Mesendoderm (in vitro differentiated cells): ENCODE measurements around the gene AXIN2.
A peak's percentile ranks its signal among the peaks of the same experiment; 100 is the strongest.

ENCODE experiments used
- DNase-seq: peaks from one replicate; pipeline ENCODE4 v3.0.0; 2013
- H2AK5ac ChIP-seq: 2 replicates; pipeline ENCODE4 v1.6.1; 2013; ENCODE audit warnings: low read length, inconsistent platforms
- H2BK120ac ChIP-seq: 2 replicates; pipeline ENCODE4 v1.6.1; 2013; ENCODE audit warnings: low read depth, mild to moderate bottlenecking, low read length, moderate library complexity, mixed read lengths
- H2BK15ac ChIP-seq: replicated peaks from 2 replicates; pipeline ENCODE4 v1.6.1; 2013; ENCODE audit warnings: low read depth, mild to moderate bottlenecking, moderate library complexity
- H2BK5ac ChIP-seq: 2 replicates; pipeline ENCODE4 v1.6.1; 2013; ENCODE audit warnings: low read length, inconsistent platforms
- H3K18ac ChIP-seq: 2 replicates; pipeline ENCODE4 v1.6.1; 2013; ENCODE audit warnings: mild to moderate bottlenecking, low read length, mixed read lengths
- H3K23ac ChIP-seq: one replicate; pipeline ENCODE4 v1.6.1; 2013; ENCODE audit warnings: low read length
- H3K27ac ChIP-seq: 2 replicates; pipeline ENCODE4 v1.5.1; 2013; ENCODE audit warnings: low read depth, mild to moderate bottlenecking, inconsistent platforms, low read length, moderate library complexity
- H3K27me3 ChIP-seq: 2 replicates; pipeline ENCODE4 v1.6.1; 2013; ENCODE audit warnings: low read length, control low read depth, mild to moderate bottlenecking, inconsistent platforms; ENCODE audit not compliant: insufficient read depth, poor library complexity
- H3K36me3 ChIP-seq: 2 replicates; pipeline ENCODE4 v1.6.1; 2013; ENCODE audit warnings: low read length, inconsistent platforms; ENCODE audit not compliant: control insufficient read depth, insufficient read depth
- H3K4ac ChIP-seq: one replicate; pipeline ENCODE4 v1.6.1; 2013; ENCODE audit warnings: low read depth, mild to moderate bottlenecking, low read length, moderate library complexity
- H3K4me1 ChIP-seq: 2 replicates; pipeline ENCODE4 v1.6.1; 2013; ENCODE audit warnings: low read depth, low read length, inconsistent platforms; ENCODE audit not compliant: control insufficient read depth
- H3K4me2 ChIP-seq: 2 replicates; pipeline ENCODE4 v1.6.1; 2013; ENCODE audit warnings: low read length
- H3K4me3 ChIP-seq: 2 replicates; pipeline ENCODE4 v1.5.1; 2013; ENCODE audit warnings: mild to moderate bottlenecking, low read length
- H3K56ac ChIP-seq: one replicate; pipeline ENCODE4 v1.6.1; 2013; ENCODE audit warnings: low read length
- H3K79me1 ChIP-seq: 2 replicates; pipeline ENCODE4 v1.6.1; 2013; ENCODE audit warnings: low read length, inconsistent platforms
- H3K79me2 ChIP-seq: 2 replicates; pipeline ENCODE4 v1.6.1; 2013; ENCODE audit warnings: mild to moderate bottlenecking, low read length; ENCODE audit not compliant: control insufficient read depth, insufficient read depth
- H3K9ac ChIP-seq: 2 replicates; pipeline ENCODE4 v1.6.1; 2013; ENCODE audit warnings: low read length, inconsistent platforms
- H4K5ac ChIP-seq: one replicate; pipeline ENCODE4 v1.6.1; 2013; ENCODE audit warnings: low read length
- H4K8ac ChIP-seq: one replicate; pipeline ENCODE4 v1.6.1; 2013; ENCODE audit warnings: low read depth, mild to moderate bottlenecking, control low read depth, low read length, moderate library complexity
- WGBS: extraction: QIAGEN DNeasy Blood & Tissue Kit; methylation state at CpG from one replicate; pipeline ENCODE4 v1.1.7; 2013; ENCODE audit warnings: low lambda C conversion rate, missing lambda C conversion rate; ENCODE audit not compliant: insufficient coverage; ENCODE audit errors: extremely low coverage; 5-methylcytosine and 5-hydroxymethylcytosine counted together

AXIN2 gene

GRCh38 chr17:65535777-65536572 lies 25.5 kb downstream of the AXIN2 start:
- no peak overlapping the region for H4K8ac ChIP-seq
- no peak overlapping the region for H2AK5ac ChIP-seq
- H3K56ac ChIP-seq: no peak overlapping the region
- H3K27ac ChIP-seq: no peak overlapping the region
- H3K36me3 ChIP-seq: peaks cover 18% of the 10 kb centered on the region
- WGBS: no CpG with 5 or more reads among the region's 17 CpGs
- no peak overlapping the region for H3K4me3 ChIP-seq
- H2BK5ac ChIP-seq: no peak overlapping the region
- H3K9ac ChIP-seq: no peak overlapping the region
- no peak overlapping the region for H2BK15ac ChIP-seq
- peaks cover 18% of the 10 kb centered on the region for H3K4me1 ChIP-seq
- no peaks in the 10 kb centered on the region for H3K79me2 ChIP-seq
- no peak overlapping the region for H3K18ac ChIP-seq
- H3K27me3 ChIP-seq: no peaks in the 10 kb centered on the region
- H3K23ac ChIP-seq: no peak overlapping the region
- H3K79me1 ChIP-seq: peaks cover 12% of the 10 kb centered on the region
- H4K5ac ChIP-seq: no peak overlapping the region
- no peak overlapping the region for H3K4ac ChIP-seq
- no peak overlapping the region for H3K4me2 ChIP-seq
- no peak for DNase-seq
- H2BK120ac ChIP-seq: no peak overlapping the region

- no peaks in the 10 kb centered on the region for H3K79me2 ChIP-seq
- no peak overlapping the region for H3K27ac ChIP-seq
These were observed 27.5 kb downstream of the AXIN2 start for GRCh38 chr17:65533852-65534457.

GRCh38 chr17:65533056-65533745 lies 28.2 kb downstream of the AXIN2 start:
- Histone ChIP-seq H3K4me2 (no peak overlapping the region), H4K5ac (no peak overlapping the region), H3K9ac (no peak overlapping the region), H3K18ac (no peak overlapping the region), H3K27me3 (no peaks in the 10 kb centered on the region), H3K79me2 (no peaks in the 10 kb centered on the region), H2BK5ac (no peak overlapping the region), H3K79me1 (peaks cover 13% of the 10 kb centered on the region), H2AK5ac (no peak overlapping the region), H2BK15ac (no peak overlapping the region), H3K4me3 (no peak overlapping the region), H4K8ac (no peak overlapping the region), H3K23ac (no peak overlapping the region), H3K56ac (no peak overlapping the region), H3K36me3 (peaks cover 17% of the 10 kb centered on the region), H2BK120ac (no peak overlapping the region), H3K27ac (no peak overlapping the region), H3K4ac (no peak overlapping the region), H3K4me1 (peaks cover 14% of the 10 kb centered on the region)
- WGBS: no CpG with 5 or more reads among the region's 13 CpGs
- no peak for DNase-seq

More at GRCh38 chr17:65533852-65534457, 27.5 kb downstream of the AXIN2 start:
- Histone ChIP-seq H3K79me1 (peaks cover 13% of the 10 kb centered on the region), H2BK5ac (no peak overlapping the region), H3K18ac (no peak overlapping the region), H2BK120ac (no peak overlapping the region), H3K4me3 (no peak overlapping the region), H3K4me2 (no peak overlapping the region), H3K27me3 (no peaks in the 10 kb centered on the region), H4K8ac (no peak overlapping the region), H3K4ac (no peak overlapping the region), H4K5ac (no peak overlapping the region), H3K4me1 (peaks cover 16% of the 10 kb centered on the region), H3K9ac (no peak overlapping the region), H2BK15ac (no peak overlapping the region), H3K23ac (no peak overlapping the region), H3K56ac (no peak overlapping the region), H3K36me3 (peaks cover 18% of the 10 kb centered on the region), H2AK5ac (no peak overlapping the region)
- DNase-seq: no peak
- WGBS: no CpG with 5 or more reads among the region's 9 CpGs

GRCh38 chr17:65532101-65532890 lies 29.2 kb downstream of the AXIN2 start:
- no peak overlapping the region for H4K8ac ChIP-seq
- H2AK5ac ChIP-seq: no peak overlapping the region
- peak overlapping the region; percentile 75 for H3K56ac ChIP-seq
- H3K27ac ChIP-seq: peak overlapping the region; percentile 54
- H3K27me3 ChIP-seq: no peaks in the 10 kb centered on the region
- no peak overlapping the region for H3K4ac ChIP-seq
- WGBS: no CpG with 5 or more reads among the region's 9 CpGs
- no peak overlapping the region for H2BK15ac ChIP-seq
- H3K36me3 ChIP-seq: peaks cover 12% of the 10 kb centered on the region
- H3K4me1 ChIP-seq: peaks cover 14% of the 10 kb centered on the region
- no peak for DNase-seq
- no peak overlapping the region for H3K4me2 ChIP-seq
- H3K79me2 ChIP-seq: no peaks in the 10 kb centered on the region
- no peak overlapping the region for H2BK120ac ChIP-seq
- peak overlapping the region; percentile 41 for H3K9ac ChIP-seq
- no peak overlapping the region for H3K18ac ChIP-seq
- H3K79me1 ChIP-seq: peaks cover 8% of the 10 kb centered on the region
- H3K23ac ChIP-seq: no peak overlapping the region
- H4K5ac ChIP-seq: no peak overlapping the region
- H3K4me3 ChIP-seq: no peak overlapping the region
- H2BK5ac ChIP-seq: no peak overlapping the region

GRCh38 chr17:65531256-65532100 lies 30.0 kb downstream of the AXIN2 start:
- Histone ChIP-seq H3K27me3 (no peaks in the 10 kb centered on the region), H3K4me3 (no peak overlapping the region), H3K79me2 (no peaks in the 10 kb centered on the region), H3K4me1 (peaks cover 14% of the 10 kb centered on the region), H3K4me2 (no peak overlapping the region), H4K5ac (no peak overlapping the region), H3K23ac (no peak overlapping the region), H3K36me3 (peaks cover 11% of the 10 kb centered on the region), H3K56ac (peak overlapping the region; percentile 75), H3K18ac (no peak overlapping the region), H4K8ac (no peak overlapping the region), H3K4ac (no peak overlapping the region), H2AK5ac (no peak overlapping the region), H2BK15ac (no peak overlapping the region), H2BK5ac (peak overlapping the region; percentile 31), H3K27ac (peak overlapping the region; percentile 54), H3K79me1 (peaks cover 8% of the 10 kb centered on the region), H2BK120ac (no peak overlapping the region), H3K9ac (peak overlapping the region; percentile 41)
- DNase-seq: peak; percentile 91
- WGBS: no CpG with 5 or more reads among the region's 16 CpGs
